ENCODE results near the gene SNCB. TPM values are rescaled to one million over a fixed set of nuclear protein-coding genes. Genes with fewer than 3 reads are reported as not detected.

The SNCB gene
- total RNA-seq, 2 donors from 2014 or later = not detected

DNA sequence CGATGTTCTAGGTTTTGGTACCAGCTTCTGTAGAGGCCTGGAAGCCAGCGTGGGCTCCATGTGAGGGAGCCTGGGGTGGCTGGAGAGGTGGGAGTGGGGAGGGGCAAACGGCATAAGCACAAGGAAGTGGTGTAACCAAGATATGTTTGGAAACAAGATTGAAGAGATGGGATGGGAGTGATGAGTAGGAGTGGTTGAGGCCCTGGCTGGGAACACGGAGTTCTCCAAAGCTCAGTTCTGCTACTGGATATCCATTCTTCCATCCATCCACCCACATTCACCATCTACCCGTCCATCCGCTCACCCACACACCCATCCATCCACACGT is 29.1 kb upstream of the SNCB start:
- no peaks in the 10 kb centered on the region for H3K27me3 ChIP-seq
- no peak overlapping the region for H3K27ac ChIP-seq

GRCh38 chr5:176658817-176659511 is 28.6 kb upstream of the SNCB start:
- ATAC-seq = no peak
- no peak overlapping the region for H3K27ac ChIP-seq

More for the DNA sequence above, 29.1 kb upstream of the SNCB start:
- Histone ChIP-seq H3K4me1 (peaks cover 5% of the 10 kb centered on the region), H3K4me3 (no peak overlapping the region), H3K9me3 (no peaks in the 10 kb centered on the region), H3K36me3 (replicated peaks in 1 of 2; ENCODE audit: insufficient read depth in 1 of 2, low read depth in 2 of 2) (peaks cover 0 to 3% of the 10 kb centered on the region in 2 donors)
- intact Hi-C loops (cut with DNase I) = loop anchor here (10.0 kb wide), 1 partner anchor 435 kb away; no protein-coding TSS in a partner anchor
- ATAC-seq (no peak), DNase-seq (no peak)
- WGBS, 2 donors = 53 to 63% methylated on average over 7 of the region's 7 CpGs
- TF ChIP-seq CTCF (IDR thresholded peaks at IDR 0.05) (no peak), POLR2A (IDR thresholded peaks at IDR 0.05) (no peak)

GRCh38 chr5:176658007-176658599 is 27.8 kb upstream of the SNCB start:
- Histone ChIP-seq H3K4me3 (no peak overlapping the region), H3K27ac (no peak overlapping the region), H3K36me3 (replicated peaks in 1 of 2; ENCODE audit: insufficient read depth in 1 of 2, low read depth in 2 of 2) (peaks cover 0 to 3% of the 10 kb centered on the region in 2 donors), H3K4me1 (peaks cover 5% of the 10 kb centered on the region), H3K27me3 (no peaks in the 10 kb centered on the region), H3K9me3 (no peaks in the 10 kb centered on the region)
- TF ChIP-seq POLR2A (IDR thresholded peaks at IDR 0.05) (no peak), CTCF (IDR thresholded peaks at IDR 0.05) (peak; percentile 24 to 61 (median 55))
- DNase-seq (peak; percentile 45 to 69 (median 67)), ATAC-seq (peak; percentile 60)
- intact Hi-C loops (cut with DNase I) = loop anchor here (10.0 kb wide), 1 partner anchor 437 kb away; no protein-coding TSS in a partner anchor
- WGBS, 2 donors = 57 to 72% methylated on average over 6 to 14 of the region's 14 CpGs

More at GRCh38 chr5:176658817-176659511, 28.6 kb upstream of the SNCB start:
- TF ChIP-seq POLR2A (IDR thresholded peaks at IDR 0.05) = no peak
- no peak for TF ChIP-seq CTCF (IDR thresholded peaks at IDR 0.05)
- DNase-seq = peak in 1 of 4 donors; percentile 32
- peaks cover 5% of the 10 kb centered on the region for H3K4me1 ChIP-seq
- no peaks in the 10 kb centered on the region for H3K9me3 ChIP-seq
- peaks cover 0 to 3% of the 10 kb centered on the region in 2 donors for H3K36me3 ChIP-seq (replicated peaks in 1 of 2; ENCODE audit: insufficient read depth in 1 of 2, low read depth in 2 of 2)
- no peaks in the 10 kb centered on the region for H3K27me3 ChIP-seq
- intact Hi-C loops (cut with DNase I) = loop anchor here (10.0 kb wide), 1 partner anchor 436 kb away; no protein-coding TSS in a partner anchor
- no peak overlapping the region for H3K4me3 ChIP-seq
- 63 to 84% methylated on average over 11 of the region's 11 CpGs for WGBS, 2 donors

DNA sequence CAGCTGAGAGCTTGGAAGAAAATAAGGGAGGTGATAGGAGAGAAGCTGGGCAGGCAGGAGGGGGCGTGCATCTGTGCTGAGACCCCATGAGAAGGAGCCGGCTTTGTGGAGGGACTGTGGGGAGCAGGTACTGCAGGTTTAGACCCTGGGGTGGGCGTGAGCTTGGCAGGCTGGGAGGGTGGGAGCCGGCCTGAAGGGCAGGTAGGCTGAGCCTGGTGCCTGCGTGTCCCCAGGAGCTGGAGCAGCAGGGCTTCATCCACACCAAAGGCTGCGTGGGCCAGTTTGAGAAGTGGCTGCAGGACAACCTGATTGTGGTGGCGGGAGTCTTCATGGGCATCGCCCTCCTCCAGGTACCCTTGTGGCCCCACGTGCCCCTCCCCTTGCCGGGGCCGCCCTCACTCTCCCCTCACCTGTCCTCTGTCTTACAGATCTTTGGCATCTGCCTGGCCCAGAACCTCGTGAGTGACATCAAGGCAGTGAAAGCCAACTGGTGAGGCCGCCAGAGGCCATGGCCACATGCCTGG is 26.2 kb upstream of the SNCB start:
- WGBS, 2 donors = 87 to 88% methylated on average over 8 to 13 of the region's 13 CpGs
- Histone ChIP-seq H3K4me3 (no peak overlapping the region), H3K36me3 (replicated peaks in 1 of 2; ENCODE audit: insufficient read depth in 1 of 2, low read depth in 2 of 2) (peaks cover 0 to 3% of the 10 kb centered on the region in 2 donors), H3K27me3 (no peaks in the 10 kb centered on the region), H3K4me1 (peaks cover 5% of the 10 kb centered on the region), H3K9me3 (no peaks in the 10 kb centered on the region), H3K27ac (no peak overlapping the region)
- TF ChIP-seq POLR2A (IDR thresholded peaks at IDR 0.05) (no peak), CTCF (IDR thresholded peaks at IDR 0.05) (no peak)
- no peak for ATAC-seq
- intact Hi-C loops (cut with DNase I) = loop anchor here (10.0 kb wide), 1 partner anchor 438 kb away; no protein-coding TSS in a partner anchor
- DNase-seq = no peak
